ENCODE data around the gene TMEM121. TPM values are rescaled to one million over a fixed set of nuclear protein-coding genes. Genes with fewer than 3 reads are reported as not detected.
"Not testable (repeated sequence)": the region's sequence is repeated elsewhere in the genome, so short reads cannot be mapped to it uniquely, and the experiment has no call there.

Gene TMEM121
- total RNA-seq, 2 donors from 2014 or later = 1.8 to 4.2 TPM

DNA sequence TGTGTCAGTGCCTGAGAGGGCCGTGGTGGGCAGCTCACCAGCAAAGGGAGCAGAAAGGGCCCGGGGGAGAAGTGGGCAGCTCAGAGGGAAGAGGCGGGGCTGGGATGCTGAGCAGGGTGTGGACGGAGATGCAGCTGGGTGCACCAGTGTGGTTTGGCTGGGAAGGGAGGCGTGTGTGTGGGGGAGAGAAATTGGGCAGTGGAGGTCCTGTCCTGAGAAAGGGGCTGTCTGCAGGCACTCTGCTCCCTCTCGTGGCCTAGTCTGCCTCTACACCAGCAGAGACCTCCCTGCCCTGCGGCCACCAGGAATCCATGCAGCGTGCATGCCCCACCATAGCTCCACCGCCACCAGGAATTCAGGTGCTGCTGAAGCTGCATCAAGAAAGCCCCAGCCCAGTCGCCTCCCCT, 6.4 kb downstream of the TMEM121 start:
- Mint-ChIP-seq H3K27me3 (peaks cover 3 to 6% of the 10 kb centered on the region in 2 donors), H3K4me1 (ENCODE audit: low read depth in 2 of 2) (peaks cover under 1 to 7% of the 10 kb centered on the region in 2 donors), H3K9me3 (no peaks in the 10 kb centered on the region), H3K36me3 (no peaks in the 10 kb centered on the region), H3K4me3 (no peak overlapping the region), H3K27ac (no peak overlapping the region)
- ATAC-seq (no peak), DNase-seq (ENCODE audit: low spot score) (no peak)

DNA sequence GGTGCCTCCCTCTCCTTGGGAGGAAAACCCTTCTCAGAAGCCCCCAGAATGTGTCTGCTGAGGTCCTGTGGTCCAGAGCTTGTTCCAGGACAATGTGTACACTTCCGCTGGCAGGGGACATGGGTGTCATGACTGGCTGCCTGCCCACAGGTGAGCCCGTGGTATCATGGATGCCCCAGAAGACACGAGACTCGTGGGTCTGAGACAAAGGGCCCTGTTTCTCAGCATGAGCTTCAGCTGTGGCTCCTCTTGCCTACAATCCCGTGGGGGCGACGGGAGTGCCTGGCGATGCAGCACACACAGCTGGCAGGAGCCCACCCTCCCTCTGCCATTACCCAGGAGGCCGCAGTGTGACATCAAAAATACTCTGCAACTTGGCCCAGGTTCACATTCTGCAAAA, 7.0 kb downstream of the TMEM121 start:
- peaks cover 3 to 6% of the 10 kb centered on the region in 2 donors for H3K27me3 Mint-ChIP-seq
- no peak for ATAC-seq
- peaks cover 0 to 7% of the 10 kb centered on the region in 2 donors for H3K4me1 Mint-ChIP-seq (ENCODE audit: low read depth in 2 of 2)
- no peaks in the 10 kb centered on the region for H3K9me3 Mint-ChIP-seq
- H3K27ac Mint-ChIP-seq = no peak overlapping the region
- H3K4me3 Mint-ChIP-seq = no peak overlapping the region
- no peaks in the 10 kb centered on the region for H3K36me3 Mint-ChIP-seq
- DNase-seq (ENCODE audit: low spot score) = no peak

DNA sequence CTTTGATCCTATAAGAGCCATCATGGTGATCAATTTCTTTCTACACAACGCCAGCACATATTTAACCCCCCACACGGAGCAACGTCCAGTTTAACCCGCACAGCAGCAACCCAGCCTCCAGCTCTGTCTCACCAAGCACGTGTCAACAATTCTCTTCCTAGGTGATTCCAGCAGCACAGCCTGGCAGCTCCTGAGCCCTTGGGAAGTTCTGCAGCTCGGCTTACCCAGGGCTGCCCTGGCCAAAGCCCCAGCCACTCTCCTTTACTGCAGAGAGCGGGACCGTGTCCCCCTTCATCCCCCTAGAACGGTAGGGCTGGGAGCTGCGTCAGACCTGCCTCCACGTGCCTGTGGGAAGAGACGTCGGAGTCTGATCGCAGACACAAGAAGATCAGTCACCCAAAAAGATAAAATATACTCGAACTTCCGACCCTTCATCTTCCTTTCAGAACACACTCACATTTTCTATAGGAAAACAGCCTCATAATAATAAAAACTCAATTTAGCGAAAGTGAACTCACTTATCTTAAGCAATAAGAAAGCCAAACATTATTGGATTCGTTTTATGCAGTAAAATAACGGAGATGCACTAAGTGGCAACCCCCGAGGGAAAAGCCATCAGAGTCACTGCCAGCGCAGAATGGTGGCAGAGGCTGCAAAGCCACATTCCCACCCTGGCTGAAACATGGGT, 7.6 kb downstream of the TMEM121 start:
- no peak overlapping the region for H3K4me3 Mint-ChIP-seq
- no peaks in the 10 kb centered on the region for H3K9me3 Mint-ChIP-seq
- peaks cover 0 to 5% of the 10 kb centered on the region in 2 donors for H3K4me1 Mint-ChIP-seq (ENCODE audit: low read depth in 2 of 2)
- no peak for DNase-seq (ENCODE audit: low spot score)
- H3K27me3 Mint-ChIP-seq = peaks cover 6% of the 10 kb centered on the region in 2 donors
- ATAC-seq = no peak
- H3K27ac Mint-ChIP-seq = peak overlapping the region in 1 of 2 donors; percentile 48
- no peaks in the 10 kb centered on the region for H3K36me3 Mint-ChIP-seq

DNA sequence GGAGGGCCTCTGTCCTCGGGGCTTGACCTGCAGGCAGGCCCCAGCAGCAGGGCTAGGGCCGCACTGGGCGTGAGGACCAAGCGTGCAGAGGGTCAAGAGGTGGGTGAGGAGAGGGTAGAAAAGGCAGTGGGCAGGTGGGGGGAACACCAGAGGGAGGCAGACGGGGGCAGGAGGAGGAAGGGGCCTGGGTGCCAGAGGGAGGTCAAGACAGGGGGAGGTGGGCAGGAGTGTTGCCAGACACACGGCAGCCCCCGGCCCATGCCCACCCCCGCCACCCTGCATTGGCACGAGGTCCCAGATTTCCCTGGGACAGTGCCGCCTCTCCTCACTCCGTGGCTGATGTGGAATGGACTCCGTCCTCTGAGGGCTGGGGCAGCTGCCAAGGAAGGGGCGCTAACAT, 8.2 kb downstream of the TMEM121 start:
- H3K9me3 Mint-ChIP-seq = no peaks in the 10 kb centered on the region
- no peak for DNase-seq (ENCODE audit: low spot score)
- H3K27ac Mint-ChIP-seq = peak overlapping the region in 1 of 2 donors; percentile 48
- no peaks in the 10 kb centered on the region for H3K36me3 Mint-ChIP-seq
- ATAC-seq = no peak
- peaks cover 0 to 2% of the 10 kb centered on the region in 2 donors for H3K4me1 Mint-ChIP-seq (ENCODE audit: low read depth in 2 of 2)
- no peak overlapping the region for H3K4me3 Mint-ChIP-seq
- peaks cover 6% of the 10 kb centered on the region in 2 donors for H3K27me3 Mint-ChIP-seq

DNA sequence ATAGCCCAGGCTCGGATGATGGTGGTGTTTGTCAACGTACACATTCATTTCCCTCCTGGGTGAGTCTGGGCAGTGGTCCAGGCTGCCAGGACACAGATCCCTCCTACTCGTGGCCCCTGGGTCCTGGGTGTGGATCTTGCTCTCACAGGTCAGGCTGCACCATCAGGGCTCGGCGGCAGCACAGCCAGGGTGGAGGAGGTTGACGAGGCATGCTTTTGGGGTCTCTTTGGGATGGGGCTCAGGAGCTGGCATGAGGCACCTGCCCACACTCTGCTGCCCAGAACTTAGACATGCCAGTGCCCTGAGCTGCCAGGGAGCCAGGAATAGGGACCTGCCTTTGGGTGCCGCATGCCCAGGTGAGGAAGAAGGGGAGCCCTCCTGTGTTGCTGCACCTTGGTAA, 9.7 kb downstream of the TMEM121 start:
- Mint-ChIP-seq H3K4me1 (ENCODE audit: low read depth in 2 of 2) (no peaks in the 10 kb centered on the region), H3K9me3 (no peaks in the 10 kb centered on the region), H3K27ac (no peak overlapping the region), H3K36me3 (no peaks in the 10 kb centered on the region), H3K27me3 (peaks cover 7% of the 10 kb centered on the region in 2 donors), H3K4me3 (no peak overlapping the region)
- ATAC-seq (no peak), DNase-seq (ENCODE audit: low spot score) (no peak)

DNA sequence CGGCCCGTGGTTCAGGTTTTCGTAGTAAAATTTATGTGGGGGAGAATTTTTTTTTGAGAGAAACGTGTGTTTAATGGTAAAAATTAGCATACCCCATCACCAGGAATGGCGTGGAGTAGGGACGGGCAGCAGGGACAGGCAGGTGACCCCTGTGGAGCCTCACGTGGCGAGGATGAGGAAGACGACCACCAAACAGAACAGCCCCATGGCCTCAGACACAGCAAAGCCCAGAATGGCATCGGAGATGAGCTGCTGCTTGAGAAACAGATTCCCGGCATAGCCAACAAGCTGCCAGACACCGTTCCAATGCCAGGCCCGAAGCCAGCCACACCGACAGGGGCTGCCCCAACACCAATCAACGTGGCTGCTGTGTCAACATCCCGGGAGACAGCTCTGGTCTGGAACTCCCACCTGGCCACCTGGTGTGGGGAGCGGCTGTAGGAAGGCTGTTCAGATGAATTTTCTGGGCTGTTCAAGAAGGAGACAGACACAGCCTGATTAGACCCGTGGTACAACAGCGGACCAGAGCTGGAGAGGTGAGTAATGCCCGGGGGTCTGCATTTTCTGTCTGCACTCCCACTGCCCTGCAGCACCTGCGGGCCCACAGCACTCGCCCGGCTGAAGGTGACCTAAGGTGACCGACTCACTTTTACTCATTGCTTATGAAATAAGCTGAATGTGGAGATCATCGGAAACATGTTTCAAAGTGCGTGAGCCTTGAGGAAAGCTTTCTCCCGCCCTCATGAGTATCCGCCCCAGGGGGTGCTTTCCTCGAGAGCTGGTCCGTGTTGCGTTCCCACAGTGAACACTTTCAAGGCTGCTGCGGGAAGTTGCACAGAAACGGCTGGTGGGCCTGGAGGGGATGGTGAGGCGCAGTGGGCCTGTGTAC, 10.6 kb downstream of the TMEM121 start:
- H3K27me3 Mint-ChIP-seq = peaks cover 16% of the 10 kb centered on the region in 2 donors
- no peaks in the 10 kb centered on the region for H3K9me3 Mint-ChIP-seq
- no peaks in the 10 kb centered on the region for H3K4me1 Mint-ChIP-seq (ENCODE audit: low read depth in 2 of 2)
- no peak overlapping the region for H3K4me3 Mint-ChIP-seq
- ATAC-seq (no peak), DNase-seq (ENCODE audit: low spot score) (no peak)
- no peaks in the 10 kb centered on the region for H3K36me3 Mint-ChIP-seq
- no peak overlapping the region for H3K27ac Mint-ChIP-seq

DNA sequence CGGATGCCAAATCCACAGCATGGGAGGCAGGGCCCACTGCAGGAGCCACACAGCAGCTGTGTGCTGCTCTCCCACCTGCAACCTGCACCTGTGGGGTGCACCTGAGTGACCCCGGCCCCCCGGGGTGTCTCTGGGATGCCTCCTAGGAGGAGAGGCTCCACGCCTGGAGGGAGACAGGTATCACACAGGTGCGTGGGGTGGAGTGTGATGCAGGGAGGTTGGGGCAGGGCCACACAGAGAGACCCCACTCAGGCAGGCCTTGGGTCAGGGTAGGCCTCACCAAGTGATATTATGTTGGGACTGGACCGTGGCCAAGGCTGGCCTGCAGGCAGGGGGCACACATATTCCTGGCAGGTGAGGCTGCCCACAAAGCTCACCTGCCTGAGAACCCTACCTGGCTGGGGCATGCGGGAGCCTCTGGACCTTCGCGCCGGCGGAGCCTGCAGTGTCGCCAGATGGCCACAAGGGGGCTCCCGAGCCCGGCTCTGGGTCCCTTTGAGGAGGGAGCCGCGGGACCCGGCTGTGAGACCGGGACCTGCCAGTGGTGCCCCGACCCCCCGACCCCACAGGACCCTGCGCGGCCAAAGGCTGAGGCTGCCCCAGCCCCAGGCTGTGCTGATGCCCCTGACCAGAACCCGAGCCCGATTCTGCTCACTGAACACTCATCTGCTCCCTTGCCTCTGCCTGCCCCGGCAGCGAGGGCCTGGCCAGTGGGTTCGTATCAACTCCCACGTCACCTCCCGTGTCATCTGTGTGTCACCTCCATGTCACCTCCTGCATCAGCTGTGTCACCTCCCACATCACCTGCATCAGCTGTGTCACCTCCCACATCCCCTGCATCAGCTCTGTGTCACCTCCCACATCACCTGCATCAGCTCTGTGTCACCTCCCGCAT, 11.4 kb downstream of the TMEM121 start:
- Mint-ChIP-seq H3K4me3 (no peak overlapping the region), H3K4me1 (ENCODE audit: low read depth in 2 of 2) (no peaks in the 10 kb centered on the region)
- peak; percentile 67 to 79 for ATAC-seq

DNA sequence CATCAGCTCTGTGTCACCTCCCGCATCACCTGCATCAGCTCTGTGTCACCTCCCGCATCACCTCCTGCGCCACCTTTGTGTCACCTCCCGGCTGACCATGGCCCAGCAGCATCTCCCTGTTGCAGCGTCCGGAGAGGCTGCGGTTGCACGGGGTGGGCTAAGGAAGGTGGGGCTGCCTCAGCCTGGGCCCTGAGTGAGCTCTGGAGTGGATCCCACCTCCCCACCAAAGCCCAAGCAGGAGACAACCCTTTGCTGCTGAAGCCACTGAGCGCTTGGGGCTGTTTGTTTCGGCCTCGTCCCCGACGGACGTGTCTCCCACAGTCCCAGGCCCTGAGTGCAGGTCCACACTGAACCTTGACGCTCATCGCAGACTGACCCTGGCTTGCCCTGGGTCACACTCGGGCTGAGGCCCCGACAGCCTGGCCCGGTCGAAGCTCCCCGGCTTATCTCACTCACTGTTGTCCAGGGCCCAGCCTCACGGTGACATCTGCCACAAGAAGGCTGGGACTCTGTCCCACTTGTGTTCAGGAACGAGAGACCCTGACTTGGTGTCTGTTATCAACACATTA, 12.2 kb downstream of the TMEM121 start:
- H3K36me3 Mint-ChIP-seq = no peaks in the 10 kb centered on the region
- ATAC-seq (no peak), DNase-seq (ENCODE audit: low spot score) (no peak)
- H3K9me3 Mint-ChIP-seq = no peaks in the 10 kb centered on the region
- no peaks in the 10 kb centered on the region for H3K4me1 Mint-ChIP-seq (ENCODE audit: low read depth in 2 of 2)
- H3K27ac Mint-ChIP-seq = no peak overlapping the region
- no peak overlapping the region for H3K4me3 Mint-ChIP-seq
- H3K27me3 Mint-ChIP-seq = peaks cover 17 to 18% of the 10 kb centered on the region in 2 donors

More for the DNA sequence above, 11.4 kb downstream of the TMEM121 start:
- no peak overlapping the region for H3K27ac Mint-ChIP-seq
- H3K9me3 Mint-ChIP-seq = no peaks in the 10 kb centered on the region
- peaks cover 17 to 18% of the 10 kb centered on the region in 2 donors for H3K27me3 Mint-ChIP-seq
- no peaks in the 10 kb centered on the region for H3K36me3 Mint-ChIP-seq
- DNase-seq (ENCODE audit: low spot score) = peak; percentile 76

DNA sequence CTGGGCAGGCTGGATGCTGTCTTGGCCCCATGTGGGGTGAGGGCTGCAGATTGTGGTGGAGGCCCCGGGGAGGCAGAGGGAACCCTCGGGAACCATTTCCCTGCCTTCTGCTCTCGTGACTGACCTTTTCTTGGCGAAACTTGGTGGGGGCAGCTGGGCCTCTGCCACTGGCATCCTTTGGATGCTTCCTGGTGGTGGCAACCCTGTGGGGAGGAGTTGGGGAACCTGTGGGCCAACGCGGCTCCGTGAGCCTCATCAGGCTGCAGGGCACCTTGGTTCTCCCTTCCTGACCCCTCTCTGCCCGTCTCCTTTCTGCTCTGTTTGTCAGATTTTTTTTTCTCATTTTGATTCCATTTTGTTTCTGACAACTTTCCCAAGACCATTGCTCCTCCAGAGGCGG, 14.4 kb downstream of the TMEM121 start:
- no peak for DNase-seq (ENCODE audit: low spot score)
- no peaks in the 10 kb centered on the region for H3K4me1 Mint-ChIP-seq (ENCODE audit: low read depth in 2 of 2)

DNA sequence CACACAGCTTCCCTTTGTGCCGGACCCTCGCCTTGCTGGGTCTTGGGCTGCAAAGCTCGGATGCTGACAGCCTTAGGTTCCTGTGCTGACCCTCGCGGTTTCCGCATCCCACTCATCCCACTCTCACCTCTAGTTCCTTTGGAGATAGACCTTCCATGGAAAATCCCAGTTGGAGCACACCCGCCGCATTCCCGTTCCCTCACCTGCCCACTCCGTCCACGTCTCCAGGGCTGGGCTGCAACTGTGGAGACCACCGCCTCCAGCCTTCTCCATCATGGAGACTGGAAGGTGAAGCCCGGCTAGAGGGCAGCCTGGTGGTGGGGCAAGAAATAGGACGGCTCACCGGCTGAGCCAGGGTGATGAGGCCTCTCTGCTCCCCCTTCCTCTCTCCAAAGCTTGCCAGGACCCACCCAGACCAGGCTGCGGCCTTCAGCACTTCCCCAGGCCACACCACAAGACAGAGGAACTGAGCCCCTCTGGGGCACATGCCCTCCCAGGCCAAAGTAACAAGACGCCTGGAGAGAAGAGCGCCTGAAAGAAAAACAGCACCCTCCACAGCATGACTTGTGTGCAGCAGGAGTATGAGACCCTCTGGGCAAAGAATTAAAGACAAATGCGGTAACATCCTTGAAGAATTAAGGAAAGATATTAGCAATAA, 15.0 kb downstream of the TMEM121 start:
- no peak overlapping the region for H3K27ac Mint-ChIP-seq
- DNase-seq (ENCODE audit: low spot score) = no peak
- no peaks in the 10 kb centered on the region for H3K36me3 Mint-ChIP-seq
- H3K4me3 Mint-ChIP-seq = no peak overlapping the region
- no peaks in the 10 kb centered on the region for H3K9me3 Mint-ChIP-seq
- peaks cover 17 to 20% of the 10 kb centered on the region in 2 donors for H3K27me3 Mint-ChIP-seq
- H3K4me1 Mint-ChIP-seq (ENCODE audit: low read depth in 2 of 2) = no peaks in the 10 kb centered on the region
- ATAC-seq = no peak

More for the DNA sequence above, 14.4 kb downstream of the TMEM121 start:
- peaks cover 18 to 20% of the 10 kb centered on the region in 2 donors for H3K27me3 Mint-ChIP-seq
- H3K9me3 Mint-ChIP-seq = no peaks in the 10 kb centered on the region
- no peaks in the 10 kb centered on the region for H3K36me3 Mint-ChIP-seq
- H3K27ac Mint-ChIP-seq = no peak overlapping the region
- no peak for ATAC-seq
- H3K4me3 Mint-ChIP-seq = no peak overlapping the region

DNA sequence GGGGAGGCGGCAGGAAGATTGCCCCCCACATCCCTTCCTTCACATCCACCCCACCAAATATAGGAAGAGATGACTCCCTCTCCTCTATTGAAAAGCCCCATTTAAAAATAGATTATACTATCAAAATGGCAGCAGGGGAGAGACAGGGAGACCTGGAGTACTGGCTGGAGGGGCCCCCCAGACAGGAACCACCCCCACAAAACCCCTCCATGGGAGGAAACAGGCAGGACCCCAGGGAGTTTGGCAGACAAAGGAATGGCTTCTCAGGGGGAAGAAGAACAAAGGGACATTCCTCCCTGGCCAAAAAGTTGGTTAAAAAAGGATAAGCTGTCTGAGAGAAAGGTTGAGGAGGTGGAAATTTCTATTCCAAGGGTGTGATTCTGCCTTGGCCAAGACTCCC, 19.3 kb downstream of the TMEM121 start:
- not testable (repeated sequence) for DNase-seq (ENCODE audit: low spot score); H3K9me3 Mint-ChIP-seq; H3K4me3 Mint-ChIP-seq; ATAC-seq; H3K27ac Mint-ChIP-seq; H3K4me1 Mint-ChIP-seq (ENCODE audit: low read depth in 2 of 2); H3K36me3 Mint-ChIP-seq
- peaks cover 12 to 21% of the 10 kb centered on the region in 2 donors for H3K27me3 Mint-ChIP-seq

DNA sequence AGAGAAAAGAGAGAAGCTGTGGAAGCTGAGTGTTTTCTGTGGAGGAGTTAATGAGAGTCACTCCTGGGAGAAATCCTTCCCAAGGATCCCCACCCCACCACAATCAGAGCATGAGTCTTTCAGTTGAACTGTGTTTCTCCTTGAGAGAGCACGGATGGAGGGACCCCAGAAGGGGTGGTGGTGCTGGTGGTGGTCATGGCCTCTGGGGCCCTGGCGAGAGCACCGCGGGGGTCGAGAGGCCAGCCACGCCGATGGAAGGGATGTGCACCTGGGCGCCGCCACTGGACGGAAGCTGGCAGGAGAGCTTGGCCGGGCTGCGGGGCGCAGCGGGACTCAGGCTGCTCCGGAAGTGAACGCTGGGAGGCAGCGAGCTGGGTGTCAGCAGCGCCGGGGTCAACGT, 20.0 kb downstream of the TMEM121 start:
- H3K36me3 Mint-ChIP-seq; H3K4me1 Mint-ChIP-seq (ENCODE audit: low read depth in 2 of 2); DNase-seq (ENCODE audit: low spot score); H3K9me3 Mint-ChIP-seq; H3K4me3 Mint-ChIP-seq; H3K27ac Mint-ChIP-seq: not testable (repeated sequence)
- ATAC-seq = peak; percentile 24 to 27
- H3K27me3 Mint-ChIP-seq = peaks cover 7 to 17% of the 10 kb centered on the region in 2 donors

DNA sequence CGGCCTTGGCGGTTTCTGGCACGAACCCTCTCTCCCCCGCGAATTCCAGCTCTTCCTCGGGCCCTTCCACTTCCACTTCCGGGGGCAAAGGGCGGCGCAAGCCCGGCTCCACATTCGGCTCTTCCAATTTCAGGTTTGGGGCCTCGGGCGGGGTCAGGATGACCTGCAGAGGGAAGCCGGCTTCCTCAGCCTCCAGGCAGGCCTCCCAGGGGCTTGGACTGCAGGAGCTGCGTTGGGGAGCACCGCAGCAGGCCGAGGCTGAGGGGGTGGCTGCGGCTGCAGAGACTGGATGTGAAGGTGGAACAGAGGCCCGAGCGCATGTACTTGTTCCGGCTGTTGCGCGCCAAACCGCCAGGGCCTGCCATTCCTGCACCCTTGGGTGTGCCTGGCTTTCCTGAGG, 20.7 kb downstream of the TMEM121 start:
- not testable (repeated sequence) for DNase-seq (ENCODE audit: low spot score); H3K4me1 Mint-ChIP-seq (ENCODE audit: low read depth in 2 of 2); H3K4me3 Mint-ChIP-seq; H3K27ac Mint-ChIP-seq; ATAC-seq; H3K36me3 Mint-ChIP-seq; H3K9me3 Mint-ChIP-seq
- H3K27me3 Mint-ChIP-seq = peaks cover under 1 to 11% of the 10 kb centered on the region in 2 donors

Data from natural killer cell treated with Interleukin-12 subunit alpha and Interleukin-12 subunit beta and Interleukin-15 and Interleukin-18, amount 100 ng/mL, for 72 hours (primary cell).